ENCODE measurements around the gene PIK3R5. TPM values are rescaled to one million over a fixed set of nuclear protein-coding genes. Genes with fewer than 3 reads are reported as not detected.

The PIK3R5 gene
- total RNA-seq, 2 donors from 2014 or later = 3.2 to 10.4 TPM

DNA sequence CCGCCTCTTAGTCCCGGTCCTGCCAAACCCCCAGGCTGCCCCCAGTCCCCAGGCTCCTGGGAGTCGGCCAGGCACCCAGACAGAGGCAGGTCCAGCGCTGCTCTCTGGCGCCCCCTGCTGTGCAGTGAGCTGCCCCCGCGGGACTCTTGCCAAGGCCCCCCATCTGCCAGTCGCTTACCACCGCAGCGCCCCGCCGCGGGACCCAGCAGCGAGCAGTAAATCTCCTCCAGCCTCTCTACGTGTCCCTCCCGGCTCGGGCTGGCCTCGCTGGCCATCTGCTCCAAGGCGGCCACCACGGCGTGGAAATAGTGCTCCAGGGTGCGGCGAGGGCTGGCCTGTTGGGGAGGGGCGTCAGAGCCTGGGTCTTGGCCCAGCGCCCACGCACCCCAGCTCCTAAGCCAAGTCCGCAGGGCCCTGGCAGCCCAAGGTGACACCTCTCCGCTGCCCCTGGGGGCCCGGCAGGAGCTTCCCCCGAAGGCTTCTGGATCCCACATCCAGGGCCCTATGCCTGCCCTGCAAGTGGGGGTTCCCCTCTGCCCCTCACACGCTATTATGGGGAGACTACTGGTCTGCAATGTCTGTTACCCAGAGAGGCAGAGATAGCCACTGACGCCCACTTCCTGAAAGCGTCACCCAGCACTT is 132.7 kb downstream of the PIK3R5 start:
- intact Hi-C loops (cut with DNase I) = no loop called here
- DNase-seq (ENCODE audit: low spot score) = no peak
- H3K36me3 ChIP-seq = no peaks in the 10 kb centered on the region
- H3K4me3 ChIP-seq = no peak overlapping the region
- H3K4me1 ChIP-seq (replicated peaks) = no peaks in the 10 kb centered on the region
- TF ChIP-seq POLR2AphosphoS5 (IDR thresholded peaks at IDR 0.05) = no peak
- TF ChIP-seq POLR2A (IDR thresholded peaks at IDR 0.05) = no peak
- TF ChIP-seq, protein P1, sequence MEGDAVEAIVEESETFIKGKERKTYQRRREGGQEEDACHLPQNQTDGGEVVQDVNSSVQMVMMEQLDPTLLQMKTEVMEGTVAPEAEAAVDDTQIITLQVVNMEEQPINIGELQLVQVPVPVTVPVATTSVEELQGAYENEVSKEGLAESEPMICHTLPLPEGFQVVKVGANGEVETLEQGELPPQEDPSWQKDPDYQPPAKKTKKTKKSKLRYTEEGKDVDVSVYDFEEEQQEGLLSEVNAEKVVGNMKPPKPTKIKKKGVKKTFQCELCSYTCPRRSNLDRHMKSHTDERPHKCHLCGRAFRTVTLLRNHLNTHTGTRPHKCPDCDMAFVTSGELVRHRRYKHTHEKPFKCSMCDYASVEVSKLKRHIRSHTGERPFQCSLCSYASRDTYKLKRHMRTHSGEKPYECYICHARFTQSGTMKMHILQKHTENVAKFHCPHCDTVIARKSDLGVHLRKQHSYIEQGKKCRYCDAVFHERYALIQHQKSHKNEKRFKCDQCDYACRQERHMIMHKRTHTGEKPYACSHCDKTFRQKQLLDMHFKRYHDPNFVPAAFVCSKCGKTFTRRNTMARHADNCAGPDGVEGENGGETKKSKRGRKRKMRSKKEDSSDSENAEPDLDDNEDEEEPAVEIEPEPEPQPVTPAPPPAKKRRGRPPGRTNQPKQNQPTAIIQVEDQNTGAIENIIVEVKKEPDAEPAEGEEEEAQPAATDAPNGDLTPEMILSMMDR (IDR thresholded peaks at IDR 0.05) = no peak
- peaks cover 6% of the 10 kb centered on the region for H3K27me3 ChIP-seq (replicated peaks; ENCODE audit: insufficient read depth)
- H3K27ac ChIP-seq = no peak overlapping the region
- no peaks in the 10 kb centered on the region for H3K9me3 ChIP-seq
- 41% methylated on average over 31 of the region's 33 CpGs for WGBS

GRCh38 chr17:8831234-8831849 is 134.2 kb downstream of the PIK3R5 start:
- Histone ChIP-seq H3K4me1 (replicated peaks) (no peaks in the 10 kb centered on the region), H3K36me3 (no peaks in the 10 kb centered on the region), H3K27me3 (replicated peaks; ENCODE audit: insufficient read depth) (peaks cover 3% of the 10 kb centered on the region), H3K9me3 (no peaks in the 10 kb centered on the region), H3K27ac (no peak overlapping the region), H3K4me3 (no peak overlapping the region)
- WGBS = 85% methylated on average over 7 of the region's 7 CpGs
- TF ChIP-seq POLR2A (IDR thresholded peaks at IDR 0.05) = no peak
- TF ChIP-seq, protein P1 (IDR thresholded peaks at IDR 0.05) = no peak
- TF ChIP-seq POLR2AphosphoS5 (IDR thresholded peaks at IDR 0.05) = no peak
- no peak for DNase-seq (ENCODE audit: low spot score)
- intact Hi-C loops (cut with DNase I) = no loop called here

- Histone ChIP-seq H3K9me3 (no peaks in the 10 kb centered on the region), H3K27ac (no peak overlapping the region), H3K4me1 (replicated peaks) (no peaks in the 10 kb centered on the region), H3K27me3 (replicated peaks; ENCODE audit: insufficient read depth) (peaks cover 3% of the 10 kb centered on the region), H3K4me3 (no peak overlapping the region), H3K36me3 (no peaks in the 10 kb centered on the region)
- intact Hi-C loops (cut with DNase I) = no loop called here
- no peak for DNase-seq (ENCODE audit: low spot score)
- TF ChIP-seq POLR2AphosphoS5 (IDR thresholded peaks at IDR 0.05) = no peak
- TF ChIP-seq, protein P1 (IDR thresholded peaks at IDR 0.05) = no peak
- no peak for TF ChIP-seq POLR2A (IDR thresholded peaks at IDR 0.05)
- WGBS = 80% methylated on average over 10 of the region's 10 CpGs
Measured at GRCh38 chr17:8830141-8830540, 135.4 kb downstream of the PIK3R5 start.

- Histone ChIP-seq H3K4me1 (replicated peaks) (no peaks in the 10 kb centered on the region), H3K9me3 (no peaks in the 10 kb centered on the region), H3K27ac (no peak overlapping the region), H3K36me3 (no peaks in the 10 kb centered on the region), H3K27me3 (replicated peaks; ENCODE audit: insufficient read depth) (peaks cover 3% of the 10 kb centered on the region), H3K4me3 (no peak overlapping the region)
- WGBS = 91% methylated on average over 16 of the region's 16 CpGs
- no peak for TF ChIP-seq POLR2AphosphoS5 (IDR thresholded peaks at IDR 0.05)
- TF ChIP-seq, protein P1 (IDR thresholded peaks at IDR 0.05) = no peak
- no peak for TF ChIP-seq POLR2A (IDR thresholded peaks at IDR 0.05)
- no peak for DNase-seq (ENCODE audit: low spot score)
- intact Hi-C loops (cut with DNase I) = no loop called here
Measured at GRCh38 chr17:8829036-8829941, 136.2 kb downstream of the PIK3R5 start.

Other genes starting within 250 kb of the PIK3R5 start
- gene CCDC42, start 220.9 kb downstream of the PIK3R5 start, total RNA-seq = 10 to 100 TPM in 1 of 2 donors, not detected in 1; 12.2 TPM
- gene SPDYE4, start 207.2 kb downstream of the PIK3R5 start, total RNA-seq = under 1 TPM in 1 of 2 donors, not detected in 1; 0.91 TPM
- 1 to 10 TPM in 1 of 2 donors, under 1 TPM in 1; 0.41 to 1.9 TPM for gene MFSD6L, start 166.3 kb downstream of the PIK3R5 start, total RNA-seq
- 1 to 10 TPM in 1 of 2 donors, under 1 TPM in 1; 0.18 to 2.6 TPM for gene PIK3R6, start 98.0 kb downstream of the PIK3R5 start, total RNA-seq
- gene NTN1, start 55.8 kb upstream of the PIK3R5 start, total RNA-seq = 10 to 100 TPM in 1 of 2 donors, 1 to 10 TPM in 1; 9.2 to 11.4 TPM

Measured in prostate gland (tissue), 2 donors.